OCI-LY7 (cell line): ENCODE data around the gene MRS2.

ENCODE experiments used
- EZH2phosphoT487 ChIP-seq: fragments of 200-600 bp; sonication (generic); IDR thresholded peaks from 2 replicates; pipeline ENCODE4 v1.6.1; 2018; ENCODE audit warnings: low read depth, borderline replicate concordance, mild to moderate bottlenecking, mixed run types, antibody characterized with exemption, low read length, moderate library complexity, mixed read lengths
- TF ChIP-seq, protein P1 (sequence below): fragments of 200-600 bp; sonication (generic); conservative IDR thresholded peaks from 2 replicates; pipeline ENCODE4 v1.5.1; 2014; ENCODE audit warnings: mild to moderate bottlenecking, antibody characterized with exemption, low read length, moderate library complexity, mixed read lengths

DNA sequence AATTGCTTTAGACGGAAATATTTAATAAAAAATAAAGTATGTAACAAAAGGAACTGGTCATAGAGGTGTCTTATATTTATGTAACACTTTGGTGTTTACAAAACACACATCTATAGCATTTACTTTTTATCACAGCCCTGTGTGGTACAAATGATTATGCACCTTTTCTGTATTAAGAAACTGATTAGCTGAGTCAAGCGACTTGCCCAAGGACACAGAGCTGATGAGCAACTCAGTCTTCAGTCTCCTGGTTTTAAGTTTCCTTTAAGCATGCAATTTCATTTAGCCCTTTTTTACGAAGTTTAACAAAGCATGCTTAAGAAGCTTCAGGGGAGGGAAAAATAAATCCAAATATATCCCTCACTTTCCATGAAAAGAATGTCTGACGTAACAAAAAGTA lies 47.3 kb upstream of the MRS2 start:
- TF ChIP-seq, protein P1, sequence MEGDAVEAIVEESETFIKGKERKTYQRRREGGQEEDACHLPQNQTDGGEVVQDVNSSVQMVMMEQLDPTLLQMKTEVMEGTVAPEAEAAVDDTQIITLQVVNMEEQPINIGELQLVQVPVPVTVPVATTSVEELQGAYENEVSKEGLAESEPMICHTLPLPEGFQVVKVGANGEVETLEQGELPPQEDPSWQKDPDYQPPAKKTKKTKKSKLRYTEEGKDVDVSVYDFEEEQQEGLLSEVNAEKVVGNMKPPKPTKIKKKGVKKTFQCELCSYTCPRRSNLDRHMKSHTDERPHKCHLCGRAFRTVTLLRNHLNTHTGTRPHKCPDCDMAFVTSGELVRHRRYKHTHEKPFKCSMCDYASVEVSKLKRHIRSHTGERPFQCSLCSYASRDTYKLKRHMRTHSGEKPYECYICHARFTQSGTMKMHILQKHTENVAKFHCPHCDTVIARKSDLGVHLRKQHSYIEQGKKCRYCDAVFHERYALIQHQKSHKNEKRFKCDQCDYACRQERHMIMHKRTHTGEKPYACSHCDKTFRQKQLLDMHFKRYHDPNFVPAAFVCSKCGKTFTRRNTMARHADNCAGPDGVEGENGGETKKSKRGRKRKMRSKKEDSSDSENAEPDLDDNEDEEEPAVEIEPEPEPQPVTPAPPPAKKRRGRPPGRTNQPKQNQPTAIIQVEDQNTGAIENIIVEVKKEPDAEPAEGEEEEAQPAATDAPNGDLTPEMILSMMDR = no peak
- no peak for TF ChIP-seq EZH2phosphoT487
